Mammary epithelial cell (primary cell): ENCODE measurements around the gene SLC18B1.

Source experiments
- CTCF ChIP-seq, 2 donors: IDR thresholded peaks in 1 of 2; conservative IDR thresholded peaks in 1 of 2; 2 replicates each; pipeline ENCODE4 v1.5.1; 2011 to 2012; ENCODE audit warnings: inconsistent platforms in 2 of 2, low read length in 2 of 2, mild to moderate bottlenecking in 2 of 2, control low read depth in 1 of 2, low read depth in 1 of 2; ENCODE audit not compliant: insufficient read depth in 1 of 2; ENCODE audit errors: extremely low read depth in 1 of 2
- EZH2 ChIP-seq: IDR thresholded peaks from 2 replicates; pipeline ENCODE4 v1.6.1; 2012; ENCODE audit warnings: low read length, inconsistent platforms, borderline replicate concordance

GRCh38 chr6:132795461-132795860, 3.0 kb downstream of the SLC18B1 start:
- TF ChIP-seq CTCF (conservative IDR thresholded peaks at IDR 0.05 in 1 of 2, IDR thresholded peaks at IDR 0.05 in 1 of 2; ENCODE audit: extremely low read depth in 1 of 2, insufficient read depth in 1 of 2, low read depth in 1 of 2, low read length in 2 of 2) (no peak), EZH2 (no peak)
